ENCODE data around the gene PSMD1.
"Not testable (repeated sequence)": the region's sequence is repeated elsewhere in the genome, so short reads cannot be mapped to it uniquely, and the experiment has no call there.

The PSMD1 gene

GRCh38 chr2:231176066-231176465 is 119.4 kb downstream of the PSMD1 start:
- no peak overlapping the region for H3K4me3 ChIP-seq (ENCODE audit: low read depth, low read length)
- H3K4me1 ChIP-seq (ENCODE audit: control insufficient read depth, insufficient read depth, low read length) = peaks cover 10% of the 10 kb centered on the region
- no peaks in the 10 kb centered on the region for H3K27me3 ChIP-seq (ENCODE audit: control insufficient read depth, insufficient read depth, low read length)
- no peaks in the 10 kb centered on the region for H3K9me3 ChIP-seq (ENCODE audit: control insufficient read depth, insufficient read depth, low read depth, low read length)
- peaks cover 28% of the 10 kb centered on the region for H3K36me3 ChIP-seq (ENCODE audit: control insufficient read depth, insufficient read depth, low read length)
- H3K27ac ChIP-seq (ENCODE audit: low read depth, low read length) = no peak overlapping the region
- H3K9ac ChIP-seq (ENCODE audit: low read length) = no peak overlapping the region

DNA sequence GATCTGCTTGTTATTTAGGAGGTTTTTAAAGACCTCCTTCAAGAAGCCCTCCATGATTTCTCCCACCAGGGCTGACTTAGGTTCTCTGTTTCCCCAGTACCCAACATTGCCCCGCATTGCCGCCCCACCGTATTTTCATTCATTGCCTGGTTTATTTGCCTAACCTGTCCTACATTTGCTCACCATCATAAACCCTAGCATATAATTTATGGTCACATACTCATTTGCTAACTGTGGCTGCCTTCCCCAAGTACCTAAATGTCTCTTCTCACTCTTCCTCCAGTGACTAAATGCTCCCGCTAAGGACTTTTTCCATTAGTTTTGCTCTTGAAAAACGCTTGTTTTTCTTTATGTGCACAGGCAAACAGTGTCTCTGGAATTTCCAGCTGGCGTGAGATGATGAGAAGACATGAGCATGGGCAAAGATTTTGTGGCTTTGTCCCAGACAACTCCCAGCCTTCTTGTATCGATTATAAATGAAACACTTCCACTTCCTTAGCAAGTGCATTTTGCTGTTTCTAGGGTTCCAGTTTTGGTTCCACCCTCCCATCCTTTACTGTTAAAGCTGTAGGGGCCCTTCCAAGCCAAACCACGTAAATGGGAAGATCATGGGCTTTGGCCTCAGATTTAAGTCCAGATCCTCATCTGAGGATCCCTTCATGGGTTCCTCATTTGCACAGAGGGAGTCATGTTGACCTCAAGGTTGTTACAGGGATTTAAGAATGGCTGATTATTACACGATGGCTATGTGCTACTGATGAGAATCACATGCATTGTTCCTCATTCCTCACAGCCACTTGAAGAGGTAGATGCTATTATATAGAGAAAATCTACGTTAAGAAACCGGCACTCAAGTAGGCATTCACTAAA is 120.7 kb downstream of the PSMD1 start:
- Histone ChIP-seq H3K27me3 (ENCODE audit: control insufficient read depth, insufficient read depth, low read length) (no peaks in the 10 kb centered on the region), H3K36me3 (ENCODE audit: control insufficient read depth, insufficient read depth, low read length) (peaks cover 15% of the 10 kb centered on the region), H3K4me1 (ENCODE audit: control insufficient read depth, insufficient read depth, low read length) (peaks cover 12% of the 10 kb centered on the region), H3K27ac (ENCODE audit: low read depth, low read length) (no peak overlapping the region), H3K4me3 (ENCODE audit: low read depth, low read length) (no peak overlapping the region), H3K9me3 (ENCODE audit: control insufficient read depth, insufficient read depth, low read depth, low read length) (no peaks in the 10 kb centered on the region), H3K9ac (ENCODE audit: low read length) (no peak overlapping the region)

DNA sequence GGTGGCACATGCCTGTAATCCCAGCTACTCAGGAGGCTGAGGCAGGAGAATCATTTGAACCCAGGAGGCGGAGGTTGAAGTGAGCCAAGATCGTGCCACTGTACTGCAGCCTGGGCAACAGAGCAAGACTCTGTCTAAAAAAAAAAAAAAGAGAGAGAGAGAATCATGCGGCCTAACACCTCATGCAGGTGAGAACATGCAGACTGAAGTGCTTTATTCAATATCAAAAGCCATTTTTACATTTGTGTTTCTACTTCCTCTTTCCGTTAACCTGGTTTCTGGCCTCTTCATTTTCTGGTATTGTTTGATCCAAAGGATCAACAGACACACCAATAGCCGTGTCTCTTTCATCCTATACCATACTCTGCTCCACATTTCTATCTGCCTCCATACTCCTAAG is 122.1 kb downstream of the PSMD1 start:
- H3K9me3 ChIP-seq (ENCODE audit: control insufficient read depth, insufficient read depth, low read depth, low read length); H3K27me3 ChIP-seq (ENCODE audit: control insufficient read depth, insufficient read depth, low read length); H3K27ac ChIP-seq (ENCODE audit: low read depth, low read length); H3K4me3 ChIP-seq (ENCODE audit: low read depth, low read length); H3K9ac ChIP-seq (ENCODE audit: low read length); H3K36me3 ChIP-seq (ENCODE audit: control insufficient read depth, insufficient read depth, low read length): not testable (repeated sequence)
- H3K4me1 ChIP-seq (ENCODE audit: control insufficient read depth, insufficient read depth, low read length) = peaks cover 16% of the 10 kb centered on the region

- no peak overlapping the region for H3K4me3 ChIP-seq (ENCODE audit: low read depth, low read length)
- H3K9me3 ChIP-seq (ENCODE audit: control insufficient read depth, insufficient read depth, low read depth, low read length) = no peaks in the 10 kb centered on the region
- no peaks in the 10 kb centered on the region for H3K36me3 ChIP-seq (ENCODE audit: control insufficient read depth, insufficient read depth, low read length)
- H3K4me1 ChIP-seq (ENCODE audit: control insufficient read depth, insufficient read depth, low read length) = peaks cover 16% of the 10 kb centered on the region
- no peak overlapping the region for H3K27ac ChIP-seq (ENCODE audit: low read depth, low read length)
- no peaks in the 10 kb centered on the region for H3K27me3 ChIP-seq (ENCODE audit: control insufficient read depth, insufficient read depth, low read length)
- H3K9ac ChIP-seq (ENCODE audit: low read length) = no peak overlapping the region
Measured at GRCh38 chr2:231181860-231182512, 125.3 kb downstream of the PSMD1 start.

- Histone ChIP-seq H3K9ac (ENCODE audit: low read length) (no peak overlapping the region), H3K36me3 (ENCODE audit: control insufficient read depth, insufficient read depth, low read length) (no peaks in the 10 kb centered on the region), H3K27ac (ENCODE audit: low read depth, low read length) (no peak overlapping the region), H3K4me3 (ENCODE audit: low read depth, low read length) (no peak overlapping the region), H3K4me1 (ENCODE audit: control insufficient read depth, insufficient read depth, low read length) (peaks cover 16% of the 10 kb centered on the region), H3K27me3 (ENCODE audit: control insufficient read depth, insufficient read depth, low read length) (no peaks in the 10 kb centered on the region), H3K9me3 (ENCODE audit: control insufficient read depth, insufficient read depth, low read depth, low read length) (no peaks in the 10 kb centered on the region)
Measured at GRCh38 chr2:231182513-231182899, 125.8 kb downstream of the PSMD1 start.

- H3K9me3 ChIP-seq (ENCODE audit: control insufficient read depth, insufficient read depth, low read depth, low read length) = no peaks in the 10 kb centered on the region
- H3K4me3 ChIP-seq (ENCODE audit: low read depth, low read length) = no peak overlapping the region
- H3K27me3 ChIP-seq (ENCODE audit: control insufficient read depth, insufficient read depth, low read length) = no peaks in the 10 kb centered on the region
- H3K9ac ChIP-seq (ENCODE audit: low read length) = no peak overlapping the region
- H3K27ac ChIP-seq (ENCODE audit: low read depth, low read length) = no peak overlapping the region
- peaks cover 16% of the 10 kb centered on the region for H3K4me1 ChIP-seq (ENCODE audit: control insufficient read depth, insufficient read depth, low read length)
- H3K36me3 ChIP-seq (ENCODE audit: control insufficient read depth, insufficient read depth, low read length) = no peaks in the 10 kb centered on the region
Measured at GRCh38 chr2:231183851-231184250, 127.2 kb downstream of the PSMD1 start.

DNA sequence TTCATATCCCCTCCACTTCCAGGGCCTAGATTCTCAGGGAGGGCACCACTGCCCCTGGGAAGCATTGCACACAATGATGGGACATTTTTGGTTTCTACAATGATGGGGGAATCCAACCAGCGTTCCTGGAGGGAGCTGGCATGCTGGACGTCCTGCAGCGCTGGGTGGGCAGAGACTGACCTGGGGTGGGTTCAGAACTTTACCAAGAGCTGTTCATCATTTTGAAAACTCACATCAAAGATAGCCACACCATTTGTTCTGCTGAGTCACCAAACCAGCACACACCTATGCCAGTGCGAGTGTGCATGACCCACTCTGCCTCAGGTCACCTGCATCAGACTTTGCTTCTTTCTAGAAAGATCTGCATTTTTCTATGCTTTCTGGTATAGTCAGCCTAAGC is 127.7 kb downstream of the PSMD1 start:
- no peaks in the 10 kb centered on the region for H3K36me3 ChIP-seq (ENCODE audit: control insufficient read depth, insufficient read depth, low read length)
- no peaks in the 10 kb centered on the region for H3K9me3 ChIP-seq (ENCODE audit: control insufficient read depth, insufficient read depth, low read depth, low read length)
- H3K27me3 ChIP-seq (ENCODE audit: control insufficient read depth, insufficient read depth, low read length) = no peaks in the 10 kb centered on the region
- H3K4me1 ChIP-seq (ENCODE audit: control insufficient read depth, insufficient read depth, low read length) = peaks cover 18% of the 10 kb centered on the region
- no peak overlapping the region for H3K4me3 ChIP-seq (ENCODE audit: low read depth, low read length)
- H3K27ac ChIP-seq (ENCODE audit: low read depth, low read length) = no peak overlapping the region
- no peak overlapping the region for H3K9ac ChIP-seq (ENCODE audit: low read length)

DNA sequence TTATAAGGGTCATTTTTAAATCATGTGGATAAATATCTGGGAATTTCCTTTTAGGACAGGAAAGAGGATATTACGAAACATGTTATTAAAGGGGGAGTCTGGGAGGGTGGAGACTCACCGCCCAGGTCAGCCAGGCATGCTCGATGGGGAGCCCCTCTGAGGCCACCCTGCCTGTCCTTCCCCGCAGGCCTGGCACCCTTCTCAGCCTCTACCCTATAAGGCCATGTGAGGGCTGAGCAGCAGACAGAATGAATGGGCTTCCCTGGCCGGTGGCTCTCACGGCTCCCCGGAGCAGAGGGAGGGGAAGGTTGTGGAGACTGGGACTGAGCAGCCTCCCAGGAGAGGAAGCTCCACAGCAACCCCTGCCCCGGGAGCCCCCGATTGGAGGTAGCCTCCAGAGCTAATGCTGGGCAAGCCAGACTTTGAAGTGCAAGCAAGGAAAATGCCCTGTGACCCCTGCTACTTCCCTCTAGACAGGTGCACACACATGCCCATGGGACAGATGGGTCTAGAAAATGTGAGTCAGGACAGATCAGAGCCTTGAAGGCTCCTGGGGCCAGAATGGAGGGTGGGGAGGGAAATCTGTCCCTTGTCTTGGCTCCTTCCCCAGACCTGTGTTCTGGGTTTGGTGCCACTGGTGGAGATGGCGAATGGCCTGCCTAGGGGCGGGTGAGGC is 128.5 kb downstream of the PSMD1 start:
- H3K27me3 ChIP-seq (ENCODE audit: control insufficient read depth, insufficient read depth, low read length) = no peaks in the 10 kb centered on the region
- peaks cover 19% of the 10 kb centered on the region for H3K4me1 ChIP-seq (ENCODE audit: control insufficient read depth, insufficient read depth, low read length)
- no peak overlapping the region for H3K27ac ChIP-seq (ENCODE audit: low read depth, low read length)
- no peak overlapping the region for H3K9ac ChIP-seq (ENCODE audit: low read length)
- H3K9me3 ChIP-seq (ENCODE audit: control insufficient read depth, insufficient read depth, low read depth, low read length) = no peaks in the 10 kb centered on the region
- H3K4me3 ChIP-seq (ENCODE audit: low read depth, low read length) = no peak overlapping the region
- no peaks in the 10 kb centered on the region for H3K36me3 ChIP-seq (ENCODE audit: control insufficient read depth, insufficient read depth, low read length)

- Histone ChIP-seq H3K27me3 (ENCODE audit: control insufficient read depth, insufficient read depth, low read length) (no peaks in the 10 kb centered on the region), H3K9ac (ENCODE audit: low read length) (no peak overlapping the region), H3K4me1 (ENCODE audit: control insufficient read depth, insufficient read depth, low read length) (peaks cover 22% of the 10 kb centered on the region), H3K27ac (ENCODE audit: low read depth, low read length) (no peak overlapping the region), H3K9me3 (ENCODE audit: control insufficient read depth, insufficient read depth, low read depth, low read length) (no peaks in the 10 kb centered on the region), H3K4me3 (ENCODE audit: low read depth, low read length) (no peak overlapping the region), H3K36me3 (ENCODE audit: control insufficient read depth, insufficient read depth, low read length) (no peaks in the 10 kb centered on the region)
Measured at GRCh38 chr2:231185886-231186285, 129.2 kb downstream of the PSMD1 start.

- H3K27me3 ChIP-seq (ENCODE audit: control insufficient read depth, insufficient read depth, low read length) = no peaks in the 10 kb centered on the region
- H3K4me3 ChIP-seq (ENCODE audit: low read depth, low read length) = no peak overlapping the region
- H3K4me1 ChIP-seq (ENCODE audit: control insufficient read depth, insufficient read depth, low read length) = peaks cover 22% of the 10 kb centered on the region
- no peak overlapping the region for H3K27ac ChIP-seq (ENCODE audit: low read depth, low read length)
- H3K9ac ChIP-seq (ENCODE audit: low read length) = no peak overlapping the region
- H3K36me3 ChIP-seq (ENCODE audit: control insufficient read depth, insufficient read depth, low read length) = no peaks in the 10 kb centered on the region
- H3K9me3 ChIP-seq (ENCODE audit: control insufficient read depth, insufficient read depth, low read depth, low read length) = no peaks in the 10 kb centered on the region
Measured at GRCh38 chr2:231186325-231186724, 129.7 kb downstream of the PSMD1 start.
